ENCODE measurements around the gene ANKRD1. TPM values are rescaled to one million over a fixed set of nuclear protein-coding genes. Genes with fewer than 3 reads are reported as not detected.

ANKRD1 gene
- total and polyA plus RNA-seq, 2 donors (not counting 1 experiment from before 2014, with no cell fraction given), result under 0.01 to 13.1 TPM

DNA sequence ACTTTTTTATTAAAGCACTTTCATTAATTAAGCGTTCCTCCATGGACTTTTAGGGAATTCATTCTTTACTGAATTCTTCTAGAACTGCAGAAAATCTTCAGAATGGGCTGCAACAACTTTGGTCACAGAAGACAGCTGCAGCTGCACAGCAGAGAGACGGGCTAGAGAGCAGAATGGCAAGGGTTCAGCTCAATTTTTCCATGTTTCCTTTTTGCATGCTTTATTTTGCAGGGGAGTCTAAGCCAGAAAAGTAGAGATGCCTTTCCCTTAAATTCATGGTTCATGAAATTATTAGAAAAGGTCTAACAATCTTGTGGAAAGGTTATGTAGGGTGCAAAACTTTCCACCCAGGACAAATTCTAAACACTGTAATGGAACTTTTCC is 15.4 kb upstream of the ANKRD1 start:
- H2AFZ ChIP-seq (ENCODE audit: low read length), result no peak overlapping the region
- no peaks in the 10 kb centered on the region for H3K79me2 ChIP-seq (ENCODE audit: control insufficient read depth, insufficient read depth, low read length)
- DNase-seq (ENCODE audit: low read depth in 2 of 2), result no peak
- peaks cover 8% of the 10 kb centered on the region for H3K4me1 ChIP-seq (ENCODE audit: control insufficient read depth, extremely low read depth, insufficient read depth, low read length)
- no peaks in the 10 kb centered on the region for H4K20me1 ChIP-seq (ENCODE audit: control insufficient read depth, extremely low read depth, insufficient read depth, low read length)
- H3K27me3 ChIP-seq (ENCODE audit: control insufficient read depth, insufficient read depth, low read length), result no peaks in the 10 kb centered on the region
- H3K36me3 ChIP-seq (ENCODE audit: control insufficient read depth, insufficient read depth, low read length), result no peaks in the 10 kb centered on the region
- no peaks in the 10 kb centered on the region for H3K9me3 ChIP-seq (ENCODE audit: control insufficient read depth, insufficient read depth, low read depth, low read length)
- H3K4me3 ChIP-seq (replicated peaks in 1 of 4; ENCODE audit: control extremely low read depth in 1 of 4, insufficient read depth in 1 of 4, low read depth in 3 of 4, low read length in 4 of 4), result no peak overlapping the region
- no peak overlapping the region for H3K4me2 ChIP-seq (ENCODE audit: extremely low read depth, insufficient read depth, low read length)
- no peak overlapping the region for H3K27ac ChIP-seq (ENCODE audit: insufficient read depth, low read length)
- TF ChIP-seq, protein P1, sequence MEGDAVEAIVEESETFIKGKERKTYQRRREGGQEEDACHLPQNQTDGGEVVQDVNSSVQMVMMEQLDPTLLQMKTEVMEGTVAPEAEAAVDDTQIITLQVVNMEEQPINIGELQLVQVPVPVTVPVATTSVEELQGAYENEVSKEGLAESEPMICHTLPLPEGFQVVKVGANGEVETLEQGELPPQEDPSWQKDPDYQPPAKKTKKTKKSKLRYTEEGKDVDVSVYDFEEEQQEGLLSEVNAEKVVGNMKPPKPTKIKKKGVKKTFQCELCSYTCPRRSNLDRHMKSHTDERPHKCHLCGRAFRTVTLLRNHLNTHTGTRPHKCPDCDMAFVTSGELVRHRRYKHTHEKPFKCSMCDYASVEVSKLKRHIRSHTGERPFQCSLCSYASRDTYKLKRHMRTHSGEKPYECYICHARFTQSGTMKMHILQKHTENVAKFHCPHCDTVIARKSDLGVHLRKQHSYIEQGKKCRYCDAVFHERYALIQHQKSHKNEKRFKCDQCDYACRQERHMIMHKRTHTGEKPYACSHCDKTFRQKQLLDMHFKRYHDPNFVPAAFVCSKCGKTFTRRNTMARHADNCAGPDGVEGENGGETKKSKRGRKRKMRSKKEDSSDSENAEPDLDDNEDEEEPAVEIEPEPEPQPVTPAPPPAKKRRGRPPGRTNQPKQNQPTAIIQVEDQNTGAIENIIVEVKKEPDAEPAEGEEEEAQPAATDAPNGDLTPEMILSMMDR (conservative IDR thresholded peaks at IDR 0.05 in 1 of 2, IDR thresholded peaks at IDR 0.05 in 1 of 2; ENCODE audit: low read depth in 1 of 2, low read length in 2 of 2), result no peak
- TF ChIP-seq EZH2 (IDR thresholded peaks at IDR 0.05; ENCODE audit: low read length, missing control alignments), result no peak
- no peak overlapping the region for H3K9ac ChIP-seq (ENCODE audit: insufficient read depth, low read length)

DNA sequence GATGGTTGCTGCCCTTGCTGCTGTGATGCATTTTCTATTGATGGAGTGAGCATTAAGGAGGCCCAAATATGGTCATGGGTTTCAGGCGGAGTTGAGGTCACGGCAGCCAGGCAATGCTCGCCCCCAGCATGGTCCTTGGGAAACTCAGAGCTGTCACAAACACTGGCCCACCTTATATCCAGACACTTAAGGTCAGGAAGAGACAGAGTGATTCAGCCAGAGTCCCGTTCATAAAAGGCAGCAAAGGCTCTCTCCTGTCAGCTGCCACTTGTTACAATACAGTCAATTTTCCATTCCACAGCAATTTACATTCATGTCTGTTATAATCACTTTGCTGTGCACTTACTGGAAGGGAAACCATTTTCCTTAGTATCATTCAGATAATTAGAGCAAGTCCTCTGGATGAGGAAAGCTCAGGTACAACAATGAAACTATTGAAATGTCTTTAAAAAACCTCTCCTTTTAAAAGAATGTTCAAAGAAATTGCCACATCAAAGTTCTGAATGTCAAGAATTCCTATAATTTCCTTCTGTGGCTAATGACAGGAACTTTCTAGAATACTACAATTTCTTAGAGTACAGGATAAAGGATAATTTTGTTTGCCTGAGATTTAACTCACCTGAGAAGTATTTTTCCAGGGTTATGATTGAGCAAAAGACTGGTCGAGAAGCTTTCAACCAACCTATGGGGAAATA is 14.8 kb upstream of the ANKRD1 start:
- H3K9me3 ChIP-seq (ENCODE audit: control insufficient read depth, insufficient read depth, low read depth, low read length), result no peaks in the 10 kb centered on the region
- H4K20me1 ChIP-seq (ENCODE audit: control insufficient read depth, extremely low read depth, insufficient read depth, low read length), result no peaks in the 10 kb centered on the region
- peak overlapping the region; percentile 59 for H2AFZ ChIP-seq (ENCODE audit: low read length)
- H3K9ac ChIP-seq (ENCODE audit: insufficient read depth, low read length), result no peak overlapping the region
- H3K36me3 ChIP-seq (ENCODE audit: control insufficient read depth, insufficient read depth, low read length), result no peaks in the 10 kb centered on the region
- H3K4me1 ChIP-seq (ENCODE audit: control insufficient read depth, extremely low read depth, insufficient read depth, low read length), result peaks cover 13% of the 10 kb centered on the region
- H3K79me2 ChIP-seq (ENCODE audit: control insufficient read depth, insufficient read depth, low read length), result no peaks in the 10 kb centered on the region
- H3K27ac ChIP-seq (ENCODE audit: insufficient read depth, low read length), result no peak overlapping the region
- H3K4me3 ChIP-seq (replicated peaks in 1 of 4; ENCODE audit: control extremely low read depth in 1 of 4, insufficient read depth in 1 of 4, low read depth in 3 of 4, low read length in 4 of 4), result no peak overlapping the region
- TF ChIP-seq, protein P1 (conservative IDR thresholded peaks at IDR 0.05 in 1 of 2, IDR thresholded peaks at IDR 0.05 in 1 of 2; ENCODE audit: low read depth in 1 of 2, low read length in 2 of 2), result no peak
- TF ChIP-seq EZH2 (IDR thresholded peaks at IDR 0.05; ENCODE audit: low read length, missing control alignments), result no peak
- peak overlapping the region; percentile 9 for H3K4me2 ChIP-seq (ENCODE audit: extremely low read depth, insufficient read depth, low read length)
- DNase-seq (ENCODE audit: low read depth in 2 of 2), result peak; percentile 28 to 45
- H3K27me3 ChIP-seq (ENCODE audit: control insufficient read depth, insufficient read depth, low read length), result no peaks in the 10 kb centered on the region

DNA sequence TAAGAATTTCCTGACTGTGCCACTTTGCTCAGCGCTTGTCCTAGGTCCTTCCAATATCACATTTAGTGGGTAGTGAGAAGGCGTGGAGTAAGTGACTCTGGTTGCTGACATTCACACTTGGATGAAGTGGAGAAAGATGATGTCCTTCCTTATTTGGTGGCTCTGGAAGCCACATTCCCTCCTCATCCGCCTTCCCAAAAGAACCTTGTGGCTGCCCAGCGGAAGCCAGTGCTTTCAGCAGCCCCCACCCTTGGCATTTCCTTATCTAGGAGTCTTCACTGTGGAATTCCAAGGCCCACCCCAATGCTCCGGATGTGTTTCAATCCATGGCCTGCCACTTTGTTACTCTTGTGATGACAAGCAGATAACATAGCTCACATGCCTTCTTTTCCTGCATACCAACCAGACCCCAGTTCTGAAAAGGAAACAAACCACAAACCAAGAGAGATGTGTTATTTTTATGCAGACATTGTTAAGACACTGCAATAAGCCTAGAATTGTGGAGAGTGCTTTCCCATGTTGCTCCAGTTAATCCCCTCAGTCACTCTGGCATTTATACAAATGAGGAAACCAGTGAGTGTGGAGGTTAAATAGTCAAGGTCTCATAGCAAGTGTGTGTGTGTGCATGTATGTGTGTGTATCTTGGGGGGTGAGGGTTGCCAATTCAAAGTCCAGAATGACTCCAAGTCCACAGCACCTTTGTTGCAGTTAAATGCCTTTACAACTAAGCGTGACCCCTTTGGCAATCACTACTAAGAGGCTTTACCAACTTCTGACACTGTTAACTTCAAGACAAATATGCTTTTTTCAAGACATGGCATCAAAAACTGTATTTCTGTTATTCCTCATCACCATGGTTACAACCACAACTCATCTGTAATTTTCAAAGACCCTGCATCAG is 10.3 kb upstream of the ANKRD1 start:
- Histone ChIP-seq H3K9me3 (ENCODE audit: control insufficient read depth, insufficient read depth, low read depth, low read length) (no peaks in the 10 kb centered on the region), H3K27ac (ENCODE audit: insufficient read depth, low read length) (peak overlapping the region; percentile 48), H4K20me1 (ENCODE audit: control insufficient read depth, extremely low read depth, insufficient read depth, low read length) (no peaks in the 10 kb centered on the region), H3K4me3 (replicated peaks in 1 of 4; ENCODE audit: control extremely low read depth in 1 of 4, insufficient read depth in 1 of 4, low read depth in 3 of 4, low read length in 4 of 4) (no peak overlapping the region), H3K9ac (ENCODE audit: insufficient read depth, low read length) (no peak overlapping the region), H2AFZ (ENCODE audit: low read length) (peak overlapping the region; percentile 36), H3K79me2 (ENCODE audit: control insufficient read depth, insufficient read depth, low read length) (no peaks in the 10 kb centered on the region), H3K4me1 (ENCODE audit: control insufficient read depth, extremely low read depth, insufficient read depth, low read length) (peaks cover 23% of the 10 kb centered on the region), H3K27me3 (ENCODE audit: control insufficient read depth, insufficient read depth, low read length) (no peaks in the 10 kb centered on the region), H3K4me2 (ENCODE audit: extremely low read depth, insufficient read depth, low read length) (peak overlapping the region; percentile 48), H3K36me3 (ENCODE audit: control insufficient read depth, insufficient read depth, low read length) (no peaks in the 10 kb centered on the region)
- TF ChIP-seq EZH2 (IDR thresholded peaks at IDR 0.05; ENCODE audit: low read length, missing control alignments), result no peak
- TF ChIP-seq, protein P1 (conservative IDR thresholded peaks at IDR 0.05 in 1 of 2, IDR thresholded peaks at IDR 0.05 in 1 of 2; ENCODE audit: low read depth in 1 of 2, low read length in 2 of 2), result no peak
- peak; percentile 68 to 99 for DNase-seq (ENCODE audit: low read depth in 2 of 2)

All from fibroblast of lung (primary cell).